GM21360 (cell line): Measurements from ENCODE around the gene TRMT2A.
A peak's percentile ranks its signal among the peaks of the same experiment; 100 is the strongest.

Experiments used
- ATAC-seq: cut with Tn5 transposase; IDR thresholded peaks from one replicate; pipeline ENCODE4 v1.9.1; 2021; ENCODE audit warnings: mild to moderate bottlenecking, moderate library complexity; ENCODE audit not compliant: unreplicated experiment

Gene TRMT2A

GRCh38 chr22:20135806-20136602 is 19.0 kb upstream of the TRMT2A start:
- ATAC-seq = no peak

DNA sequence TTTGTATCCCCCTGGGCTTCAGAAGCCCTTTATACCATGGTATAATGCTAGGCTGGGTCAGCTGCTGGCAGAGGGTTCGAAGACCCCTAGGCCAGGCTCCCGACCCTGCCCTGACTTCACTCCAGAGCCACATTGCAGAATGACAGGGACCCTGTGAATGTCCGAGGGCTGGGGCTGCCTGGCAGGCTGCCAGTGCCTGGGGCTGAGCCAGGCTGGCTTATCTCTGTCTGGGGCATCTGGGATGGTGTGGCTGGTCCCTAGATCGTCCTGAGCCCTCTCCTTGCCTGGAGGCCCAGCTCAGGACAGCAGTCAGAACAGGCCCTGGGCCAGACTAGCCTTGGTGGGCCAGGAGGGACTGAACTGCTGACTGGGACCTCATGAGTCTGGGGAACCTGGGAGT is 18.2 kb upstream of the TRMT2A start:
- ATAC-seq = no peak

DNA sequence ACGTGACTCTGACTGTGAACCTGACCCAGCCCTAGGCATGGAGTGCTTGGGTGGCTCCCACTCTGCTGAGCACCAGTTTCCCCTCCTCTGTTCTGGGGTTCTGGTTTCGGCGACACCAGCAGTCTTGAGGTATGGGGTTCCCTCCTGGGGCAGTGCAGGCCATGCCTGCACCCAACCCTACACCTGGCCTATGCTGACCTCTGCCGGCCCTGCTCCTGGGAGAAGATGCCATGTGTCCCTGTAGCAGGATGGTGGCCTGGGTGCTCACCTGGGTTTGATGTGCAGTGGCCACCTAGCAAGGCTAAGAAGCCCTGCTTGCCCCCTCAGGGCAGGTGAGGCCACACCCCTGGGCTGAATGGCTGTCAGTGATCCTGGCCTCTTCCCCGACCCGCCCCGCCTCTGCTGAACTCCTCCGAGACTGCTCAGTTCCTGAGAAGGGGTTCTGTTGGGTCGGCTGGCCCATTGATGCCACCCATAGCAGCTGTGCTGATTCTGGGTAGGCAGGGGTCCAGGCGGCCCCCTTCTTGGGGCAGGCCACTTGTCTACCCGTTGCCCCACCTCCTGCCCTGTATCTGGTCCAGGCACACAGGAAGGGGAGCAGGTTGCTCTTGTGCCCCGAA is 17.0 kb upstream of the TRMT2A start:
- ATAC-seq = no peak

GRCh38 chr22:20132686-20133246 is 15.7 kb upstream of the TRMT2A start:
- ATAC-seq = no peak

- no peak for ATAC-seq
Measured at GRCh38 chr22:20131859-20132685, 15.0 kb upstream of the TRMT2A start.

GRCh38 chr22:20131597-20131858 is 14.5 kb upstream of the TRMT2A start, which contains the start of gene ZDHHC8:
ZDHHC8 (plus strand) TSS chr22:20131804; CDS start chr22:20131948, 144 bp downstream.
- ATAC-seq = peak; percentile 29

- peak; percentile 49 for ATAC-seq
Measured at GRCh38 chr22:20130731-20131596, 13.9 kb upstream of the TRMT2A start.

GRCh38 chr22:20130319-20130718 is 13.3 kb upstream of the TRMT2A start:
- no peak for ATAC-seq

GRCh38 chr22:20129747-20130014 is 12.7 kb upstream of the TRMT2A start:
- no peak for ATAC-seq

DNA sequence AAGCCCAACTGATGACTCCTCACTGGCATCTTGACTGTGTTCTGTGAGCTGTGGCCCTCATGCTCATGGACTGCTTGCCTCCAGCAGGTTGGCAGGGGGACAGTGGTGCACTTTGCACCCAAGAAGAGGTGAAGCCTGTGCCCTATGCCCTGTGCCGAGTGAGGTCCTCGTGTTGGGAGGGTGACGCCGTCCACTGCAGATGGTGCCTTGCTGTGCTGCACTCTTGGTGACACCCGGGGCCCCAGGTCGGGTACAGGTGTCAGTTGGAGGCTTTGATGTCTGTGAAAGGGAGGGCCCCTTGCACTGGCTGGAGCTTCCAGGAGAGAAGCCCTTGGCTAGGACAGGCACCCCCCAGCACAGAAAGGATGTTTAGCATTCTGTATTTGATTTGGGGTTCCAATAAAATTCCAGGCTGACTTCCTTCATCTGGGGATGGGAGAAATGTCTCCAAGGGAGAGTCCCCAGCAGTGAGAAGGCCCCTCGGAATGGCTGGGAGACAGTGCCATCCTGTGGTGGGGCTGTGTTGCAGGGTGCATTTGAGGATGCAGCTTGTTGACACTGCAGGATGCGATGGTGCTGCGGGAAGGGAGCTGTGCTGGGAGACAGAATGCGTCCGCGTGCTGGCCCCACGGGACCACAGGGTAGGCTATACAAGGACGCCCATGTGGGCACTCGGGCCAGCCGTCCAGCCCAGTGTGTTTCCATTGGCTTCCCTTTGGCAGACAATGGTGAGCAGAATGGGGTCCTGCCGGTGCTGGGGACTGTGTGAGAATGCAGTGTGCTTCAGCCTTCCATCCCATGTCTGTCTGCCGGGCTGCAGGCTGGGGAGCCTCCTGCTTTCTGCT is 12.1 kb upstream of the TRMT2A start:
- no peak for ATAC-seq

DNA sequence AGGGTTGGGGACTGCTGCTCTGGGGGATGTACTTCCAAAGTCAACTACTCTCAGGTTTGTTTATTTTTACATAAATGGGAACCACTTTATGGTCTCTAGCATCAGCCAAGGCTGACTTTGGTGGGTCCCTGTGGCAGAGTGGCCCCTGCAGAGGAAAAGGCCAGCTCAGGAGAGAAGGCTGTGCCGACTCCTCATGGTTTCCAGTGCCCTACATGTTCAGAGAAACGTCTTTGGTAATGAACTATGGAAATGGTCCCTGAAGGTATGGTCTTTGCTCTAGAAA is 11.5 kb upstream of the TRMT2A start:
- ATAC-seq = no peak

DNA sequence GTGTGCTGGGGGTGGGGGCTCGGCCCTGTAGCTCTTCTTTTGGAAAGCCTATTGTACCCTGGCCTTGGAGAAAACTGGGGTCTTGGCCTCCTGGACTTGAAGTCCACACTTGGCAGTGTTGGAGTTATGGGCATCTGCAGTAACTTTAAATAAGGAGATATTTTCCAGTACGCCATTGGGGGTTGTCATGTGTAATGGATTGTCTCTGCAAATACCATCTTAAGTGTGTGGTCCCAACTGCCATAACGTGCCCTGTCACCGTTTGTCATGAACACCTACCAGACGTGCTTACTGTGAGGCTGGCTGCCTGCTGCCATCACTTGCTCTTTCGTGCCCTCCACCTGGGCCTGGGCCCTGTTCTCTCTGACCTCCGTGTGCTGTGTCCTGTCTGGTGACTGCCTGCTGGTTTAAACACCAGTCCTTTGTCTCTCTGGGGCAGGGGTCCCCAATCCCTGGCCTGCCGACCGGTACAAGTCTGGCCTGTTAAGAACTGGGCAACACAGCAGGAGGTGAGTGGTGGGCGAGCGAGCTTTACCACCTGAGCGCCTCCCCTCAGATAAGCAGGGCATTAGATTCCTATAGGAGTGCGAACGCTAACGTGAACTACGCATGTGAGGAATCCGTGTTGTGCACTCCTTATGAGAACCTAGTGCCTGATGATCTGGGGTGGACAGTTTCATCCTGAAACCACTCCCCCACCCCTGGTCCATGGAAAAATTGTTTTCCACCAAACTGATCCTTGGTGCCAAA is 11.0 kb upstream of the TRMT2A start:
- no peak for ATAC-seq

GRCh38 chr22:20127318-20127868 is 10.4 kb upstream of the TRMT2A start:
- no peak for ATAC-seq

GRCh38 chr22:20126284-20127029 is 9.4 kb upstream of the TRMT2A start:
- ATAC-seq = no peak

DNA sequence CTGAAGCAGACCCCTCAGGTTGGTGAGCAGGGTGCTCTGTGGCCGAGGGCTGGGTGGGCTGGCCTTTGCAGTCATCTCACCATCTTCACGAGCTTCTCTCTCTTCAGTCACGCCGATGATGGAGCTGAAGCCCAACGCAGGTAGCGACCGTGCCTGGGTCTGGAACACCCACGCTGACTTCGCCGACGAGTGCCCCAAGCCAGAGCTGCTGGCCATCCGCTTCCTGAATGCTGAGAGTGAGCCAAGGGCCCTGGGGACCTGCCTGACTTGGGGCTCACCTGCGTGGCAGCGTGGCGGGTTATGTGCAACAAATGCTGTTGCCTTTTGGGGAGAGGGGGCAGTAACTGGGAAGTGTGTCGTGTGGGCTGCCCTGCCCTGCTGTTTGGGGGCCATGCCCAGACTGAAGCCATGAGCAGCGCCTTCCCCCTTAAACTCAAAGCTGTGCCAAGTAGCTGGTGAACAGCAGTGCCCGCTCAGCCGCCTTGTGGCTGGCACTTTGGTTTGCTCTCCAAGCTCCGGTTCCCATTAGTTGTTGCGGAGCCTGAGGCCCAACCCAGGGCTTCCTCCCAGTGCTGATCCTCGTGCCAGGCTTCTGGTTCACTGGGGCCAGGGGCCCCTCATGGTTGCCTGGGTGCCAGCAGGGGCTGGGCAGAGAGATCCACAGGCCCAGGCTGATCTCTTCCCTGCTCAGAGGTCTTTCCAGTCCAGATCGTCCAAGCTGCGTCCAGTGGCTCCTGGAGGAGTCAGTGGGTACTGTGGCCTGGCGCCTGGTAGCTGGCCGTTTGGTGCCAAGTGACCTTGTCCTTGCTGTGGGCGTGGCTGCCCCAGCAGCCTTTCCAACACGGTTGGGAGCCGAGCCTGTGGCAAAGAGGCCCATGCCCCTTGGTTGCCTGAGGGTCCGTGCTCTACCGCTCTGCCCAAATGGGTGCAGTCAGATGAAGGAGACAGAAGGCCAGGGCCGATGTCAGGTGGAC is 8.5 kb upstream of the TRMT2A start:
- ATAC-seq = no peak

GRCh38 chr22:20124083-20124787 is 7.2 kb upstream of the TRMT2A start:
- no peak for ATAC-seq
